ENCODE results near the gene SLC7A6OS. TPM values are rescaled to one million over a fixed set of nuclear protein-coding genes. Genes with fewer than 3 reads are reported as not detected.

The SLC7A6OS gene
- total RNA-seq, 4 donors from 2014 or later = 8.7 to 15.7 (median 11.5) TPM

DNA sequence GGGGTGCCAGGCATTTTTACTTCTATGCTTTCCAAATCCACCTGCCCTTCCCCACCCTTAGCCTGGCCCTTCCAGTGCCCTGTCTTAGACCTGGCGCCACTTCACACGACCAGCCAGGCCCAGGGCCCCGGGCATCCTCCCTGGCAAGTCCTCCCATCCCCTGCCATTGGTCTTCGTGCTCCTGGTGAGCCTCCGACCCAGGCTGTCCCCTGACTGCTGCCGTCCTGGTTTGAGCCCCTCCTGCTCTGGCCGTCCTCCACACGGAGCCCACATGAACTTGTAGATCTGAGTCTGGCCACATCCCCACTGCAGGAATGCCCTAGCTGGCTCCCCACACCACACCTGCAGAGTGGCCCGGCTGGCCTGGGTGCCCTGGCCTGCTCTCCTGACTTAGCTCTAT lies 44.1 kb upstream of the SLC7A6OS start:
- Histone ChIP-seq H3K4me1 (peaks cover 0 to 15% (median 0%) of the 10 kb centered on the region in 4 donors), H3K27ac (replicated peaks in 1 of 4) (no peak overlapping the region), H3K4me3 (no peak overlapping the region), H3K27me3 (no peaks in the 10 kb centered on the region), H3K9me3 (no peaks in the 10 kb centered on the region), H3K36me3 (peaks cover 54 to 99% (median 97%) of the 10 kb centered on the region in 4 donors)
- TF ChIP-seq, protein P1, sequence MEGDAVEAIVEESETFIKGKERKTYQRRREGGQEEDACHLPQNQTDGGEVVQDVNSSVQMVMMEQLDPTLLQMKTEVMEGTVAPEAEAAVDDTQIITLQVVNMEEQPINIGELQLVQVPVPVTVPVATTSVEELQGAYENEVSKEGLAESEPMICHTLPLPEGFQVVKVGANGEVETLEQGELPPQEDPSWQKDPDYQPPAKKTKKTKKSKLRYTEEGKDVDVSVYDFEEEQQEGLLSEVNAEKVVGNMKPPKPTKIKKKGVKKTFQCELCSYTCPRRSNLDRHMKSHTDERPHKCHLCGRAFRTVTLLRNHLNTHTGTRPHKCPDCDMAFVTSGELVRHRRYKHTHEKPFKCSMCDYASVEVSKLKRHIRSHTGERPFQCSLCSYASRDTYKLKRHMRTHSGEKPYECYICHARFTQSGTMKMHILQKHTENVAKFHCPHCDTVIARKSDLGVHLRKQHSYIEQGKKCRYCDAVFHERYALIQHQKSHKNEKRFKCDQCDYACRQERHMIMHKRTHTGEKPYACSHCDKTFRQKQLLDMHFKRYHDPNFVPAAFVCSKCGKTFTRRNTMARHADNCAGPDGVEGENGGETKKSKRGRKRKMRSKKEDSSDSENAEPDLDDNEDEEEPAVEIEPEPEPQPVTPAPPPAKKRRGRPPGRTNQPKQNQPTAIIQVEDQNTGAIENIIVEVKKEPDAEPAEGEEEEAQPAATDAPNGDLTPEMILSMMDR (IDR thresholded peaks at IDR 0.05) = no peak
- no peak for TF ChIP-seq POLR2AphosphoS5 (IDR thresholded peaks at IDR 0.05)
- TF ChIP-seq EP300 (IDR thresholded peaks at IDR 0.05) = no peak
- TF ChIP-seq POLR2A (IDR thresholded peaks at IDR 0.05; ENCODE audit: low read depth) = no peak
- intact Hi-C loops (cut with DNase I) = no loop called here
- no peak for DNase-seq (ENCODE audit: extremely low spot score)
- WGBS = 89% methylated on average over 7 of the region's 9 CpGs

DNA sequence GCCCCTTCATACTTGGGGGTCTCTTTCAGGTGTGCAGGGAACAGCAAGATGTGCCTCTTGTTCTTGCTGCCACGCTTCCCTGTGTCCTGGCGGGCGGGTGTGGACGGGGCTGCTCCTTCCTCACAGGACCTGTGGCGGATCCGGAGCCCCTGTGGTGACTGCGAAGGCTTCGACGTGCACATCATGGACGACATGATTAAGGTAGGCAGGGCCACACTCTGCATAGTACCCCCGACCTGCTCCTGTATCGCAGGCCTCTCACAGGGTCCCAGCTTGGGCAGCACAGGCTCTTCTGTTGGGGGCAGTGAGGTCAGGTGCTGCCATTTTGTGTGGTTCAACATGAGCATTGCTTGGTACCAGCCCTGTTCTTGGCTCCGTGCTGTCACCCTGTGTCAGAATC lies 42.6 kb upstream of the SLC7A6OS start:
- Histone ChIP-seq H3K27ac (replicated peaks in 1 of 4) (no peak overlapping the region), H3K27me3 (no peaks in the 10 kb centered on the region), H3K4me3 (no peak overlapping the region), H3K4me1 (peaks cover 0 to 15% (median 0%) of the 10 kb centered on the region in 4 donors), H3K9me3 (no peaks in the 10 kb centered on the region), H3K36me3 (peaks cover 62 to 100% (median 99%) of the 10 kb centered on the region in 4 donors)
- TF ChIP-seq, protein P1 (IDR thresholded peaks at IDR 0.05) = no peak
- TF ChIP-seq EP300 (IDR thresholded peaks at IDR 0.05) = no peak
- no peak for TF ChIP-seq POLR2AphosphoS5 (IDR thresholded peaks at IDR 0.05)
- no peak for TF ChIP-seq POLR2A (IDR thresholded peaks at IDR 0.05; ENCODE audit: low read depth)
- WGBS = 89% methylated on average over 10 of the region's 13 CpGs
- intact Hi-C loops (cut with DNase I) = no loop called here
- DNase-seq (ENCODE audit: extremely low spot score) = no peak

DNA sequence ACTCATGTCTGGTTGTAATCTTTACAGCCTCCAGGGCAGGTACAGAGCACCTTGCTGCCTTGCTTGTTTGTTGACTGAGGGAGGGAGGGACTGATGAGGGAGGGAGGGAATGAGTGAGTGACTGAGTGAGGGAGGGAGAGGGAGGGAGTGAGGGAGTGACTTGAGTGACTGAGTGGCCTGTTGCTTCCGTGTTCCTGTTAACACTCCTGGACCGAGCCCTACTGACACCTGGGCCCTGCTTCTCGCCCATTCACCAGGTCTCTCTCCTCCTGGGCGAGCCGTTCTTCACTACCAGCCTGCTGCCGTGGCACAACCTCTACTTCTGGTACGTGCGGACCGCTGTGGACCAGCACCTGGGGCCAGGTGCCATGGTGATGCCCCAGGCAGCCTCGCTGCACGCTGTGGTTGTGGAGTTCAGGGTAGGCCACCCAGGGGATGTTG lies 41.3 kb upstream of the SLC7A6OS start:
- Histone ChIP-seq H3K4me1 (peaks cover 0 to 15% (median 0%) of the 10 kb centered on the region in 4 donors), H3K4me3 (no peak overlapping the region), H3K27ac (replicated peaks in 1 of 4) (no peak overlapping the region), H3K27me3 (no peaks in the 10 kb centered on the region), H3K9me3 (no peaks in the 10 kb centered on the region), H3K36me3 (peaks cover 66 to 100% (median 100%) of the 10 kb centered on the region in 4 donors)
- intact Hi-C loops (cut with DNase I) = no loop called here
- DNase-seq (ENCODE audit: extremely low spot score) = no peak
- TF ChIP-seq, protein P1 (IDR thresholded peaks at IDR 0.05) = no peak
- TF ChIP-seq EP300 (IDR thresholded peaks at IDR 0.05) = no peak
- TF ChIP-seq POLR2A (IDR thresholded peaks at IDR 0.05; ENCODE audit: low read depth) = no peak
- TF ChIP-seq POLR2AphosphoS5 (IDR thresholded peaks at IDR 0.05) = no peak
- 93% methylated on average over 11 of the region's 11 CpGs for WGBS

DNA sequence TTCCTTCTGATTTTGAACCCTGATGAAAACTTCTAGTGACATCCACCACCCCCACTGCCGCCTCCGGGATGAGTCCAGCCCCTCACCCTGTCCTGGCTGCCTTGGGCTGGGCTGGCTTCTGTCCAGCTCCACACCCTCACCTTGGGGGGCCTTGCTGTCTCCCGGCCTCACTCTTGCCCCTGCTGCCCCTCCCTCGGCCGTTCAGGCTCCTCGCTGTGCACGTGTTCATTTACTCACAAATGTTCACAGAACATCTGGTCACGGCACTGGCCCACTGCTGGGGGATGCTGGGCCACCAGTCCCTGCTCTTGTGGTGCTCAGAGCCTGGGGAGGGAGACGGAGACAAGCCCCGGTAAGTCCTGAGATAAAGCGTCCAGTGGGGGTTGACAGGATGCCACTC lies 40.7 kb upstream of the SLC7A6OS start:
- intact Hi-C loops (cut with DNase I) = no loop called here
- no peak overlapping the region for H3K4me3 ChIP-seq
- no peak for DNase-seq (ENCODE audit: extremely low spot score)
- no peaks in the 10 kb centered on the region for H3K27me3 ChIP-seq
- H3K4me1 ChIP-seq = peaks cover 0 to 12% (median 0%) of the 10 kb centered on the region in 4 donors
- H3K9me3 ChIP-seq = no peaks in the 10 kb centered on the region
- TF ChIP-seq, protein P1 (IDR thresholded peaks at IDR 0.05) = no peak
- TF ChIP-seq POLR2AphosphoS5 (IDR thresholded peaks at IDR 0.05) (no peak), EP300 (IDR thresholded peaks at IDR 0.05) (no peak), POLR2A (IDR thresholded peaks at IDR 0.05; ENCODE audit: low read depth) (no peak)
- WGBS = 87% methylated on average over 11 of the region's 11 CpGs
- peaks cover 65 to 100% (median 100%) of the 10 kb centered on the region in 4 donors for H3K36me3 ChIP-seq
- no peak overlapping the region for H3K27ac ChIP-seq (replicated peaks in 1 of 4)

DNA sequence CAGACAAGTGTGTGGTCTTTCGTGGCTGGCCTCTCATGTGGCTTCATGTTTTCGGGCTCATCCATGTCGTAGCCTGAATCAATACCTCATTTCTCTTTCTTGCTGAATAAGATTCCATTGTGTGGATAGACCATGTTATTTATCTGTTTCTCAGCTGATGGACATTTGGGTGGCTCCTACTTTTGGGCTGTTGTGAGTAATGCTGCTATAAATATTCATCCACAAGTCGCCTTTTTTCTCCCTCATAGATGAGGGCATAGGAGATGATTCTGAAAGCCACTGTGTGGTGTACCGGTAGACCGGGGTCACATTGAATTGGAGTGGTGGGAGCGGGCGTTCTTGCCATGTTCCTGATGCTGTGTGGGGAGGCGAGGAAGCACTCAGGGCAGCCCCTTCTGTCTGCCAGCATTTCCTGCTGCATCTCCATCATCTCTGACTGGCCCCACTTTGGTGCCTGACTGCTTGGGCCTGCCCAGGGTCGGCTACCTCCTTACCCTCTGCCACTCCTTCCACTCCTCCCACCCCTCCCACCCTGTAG lies 40.1 kb upstream of the SLC7A6OS start:
- Histone ChIP-seq H3K36me3 (peaks cover 65 to 100% (median 100%) of the 10 kb centered on the region in 4 donors), H3K4me1 (peaks cover 0 to 6% (median 0%) of the 10 kb centered on the region in 4 donors), H3K9me3 (no peaks in the 10 kb centered on the region), H3K27me3 (no peaks in the 10 kb centered on the region), H3K27ac (replicated peaks in 1 of 4) (no peak overlapping the region), H3K4me3 (no peak overlapping the region)
- no peak for DNase-seq (ENCODE audit: extremely low spot score)
- TF ChIP-seq POLR2AphosphoS5 (IDR thresholded peaks at IDR 0.05) = no peak
- TF ChIP-seq, protein P1 (IDR thresholded peaks at IDR 0.05) = no peak
- no peak for TF ChIP-seq POLR2A (IDR thresholded peaks at IDR 0.05; ENCODE audit: low read depth)
- TF ChIP-seq EP300 (IDR thresholded peaks at IDR 0.05) = no peak
- WGBS = 91% methylated on average over 10 of the region's 10 CpGs
- intact Hi-C loops (cut with DNase I) = no loop called here
